ENCODE measurements around the gene LMAN1L.
"Not testable (repeated sequence)": the region's sequence is repeated elsewhere in the genome, so short reads cannot be mapped to it uniquely, and the experiment has no call there.

LMAN1L gene

GRCh38 chr15:74782259-74783071 is 30.2 kb upstream of the LMAN1L start:
- no peak for TF ChIP-seq CTCF (IDR thresholded peaks at IDR 0.05; ENCODE audit: control insufficient read depth, insufficient read depth, low read depth, low read length, missing control alignments)
- DNase-seq (ENCODE audit: low read depth): no peak
- H3K4me3 ChIP-seq (ENCODE audit: control insufficient read depth, low read depth, low read length): peak overlapping the region; percentile 65

GRCh38 chr15:74783072-74783807 is 29.4 kb upstream of the LMAN1L start:
- H3K4me3 ChIP-seq (ENCODE audit: control insufficient read depth, low read depth, low read length): peak overlapping the region; percentile 65
- DNase-seq (ENCODE audit: low read depth): no peak

GRCh38 chr15:74783808-74784175 is 28.8 kb upstream of the LMAN1L start:
- no peak for TF ChIP-seq CTCF (IDR thresholded peaks at IDR 0.05; ENCODE audit: control insufficient read depth, insufficient read depth, low read depth, low read length, missing control alignments)
- peak overlapping the region; percentile 65 for H3K4me3 ChIP-seq (ENCODE audit: control insufficient read depth, low read depth, low read length)
- no peak for DNase-seq (ENCODE audit: low read depth)

More at GRCh38 chr15:74783072-74783807, 29.4 kb upstream of the LMAN1L start:
- no peak for TF ChIP-seq CTCF (IDR thresholded peaks at IDR 0.05; ENCODE audit: control insufficient read depth, insufficient read depth, low read depth, low read length, missing control alignments)

- no peak overlapping the region for H3K4me3 ChIP-seq (ENCODE audit: control insufficient read depth, low read depth, low read length)
- DNase-seq (ENCODE audit: low read depth): no peak
- TF ChIP-seq CTCF (IDR thresholded peaks at IDR 0.05; ENCODE audit: control insufficient read depth, insufficient read depth, low read depth, low read length, missing control alignments): no peak
These were observed 28.0 kb upstream of the LMAN1L start for GRCh38 chr15:74784426-74785193.

GRCh38 chr15:74785194-74786032 is 27.2 kb upstream of the LMAN1L start:
- DNase-seq (ENCODE audit: low read depth): no peak
- TF ChIP-seq CTCF (IDR thresholded peaks at IDR 0.05; ENCODE audit: control insufficient read depth, insufficient read depth, low read depth, low read length, missing control alignments): no peak
- no peak overlapping the region for H3K4me3 ChIP-seq (ENCODE audit: control insufficient read depth, low read depth, low read length)

GRCh38 chr15:74786081-74786480 is 26.6 kb upstream of the LMAN1L start:
- not testable (repeated sequence) for DNase-seq (ENCODE audit: low read depth); H3K4me3 ChIP-seq (ENCODE audit: control insufficient read depth, low read depth, low read length)
